IMR-90 (cell line): Measurements from ENCODE around the gene SRCIN1. TPM values are rescaled to one million over a fixed set of nuclear protein-coding genes. Genes with fewer than 3 reads are reported as not detected.

Source experiments
- ATAC-seq: fragments of 200-7000 bp; cut with Tn5 transposase; 2 replicates; pipeline ENCODE4 v1.9.1; 2020; ENCODE audit warnings: low read depth, mild to moderate bottlenecking, moderate library complexity
- BruUV-seq: library from RNA; stranded (reverse); fragments of 400-500 nt; replicated peaks from 2 replicates; lab custom pipeline; 2021; lab: Mats Ljungman, UMichigan
- CTCF ChIA-PET: fragments of 300-600 bp; formaldehyde crosslinking; extraction: SDS; loops from one replicate; lab custom pipeline; 2021; ENCODE audit warnings: antibody characterized with exemption; lab: Yijun Ruan, JAX
- POLR2A ChIA-PET: fragments of 300-600 bp; sonication (Branson Sonifier 250); formaldehyde crosslinking; loops from one replicate; lab custom pipeline; 2022; ENCODE audit warnings: antibody characterized with exemption; ENCODE audit not compliant: unreplicated experiment; lab: Charles Lee
- DNase-seq: peaks from one replicate; pipeline ENCODE4 v3.0.0; 2013
- H2AFZ ChIP-seq: replicated peaks from 2 replicates; pipeline ENCODE3; 2013; ENCODE audit warnings: low read length, mild to moderate bottlenecking; ENCODE audit not compliant: poor library complexity
- H2AK5ac ChIP-seq: 2 replicates; pipeline ENCODE4 v1.6.1; 2013; ENCODE audit warnings: low read depth, low read length, inconsistent platforms
- H2AK9ac ChIP-seq: replicated peaks from 2 replicates; pipeline ENCODE3; 2013; ENCODE audit warnings: mild to moderate bottlenecking, low read depth, low read length, moderate library complexity; ENCODE audit not compliant: poor library complexity
- H2BK120ac ChIP-seq: 2 replicates; pipeline ENCODE4 v1.6.1; 2013; ENCODE audit warnings: low read depth, low read length, inconsistent platforms
- H2BK15ac ChIP-seq: 3 replicates; pipeline ENCODE4 v1.6.1; 2013; ENCODE audit warnings: low read depth, low read length, inconsistent platforms
- H2BK20ac ChIP-seq: 2 replicates; pipeline ENCODE4 v1.6.1; 2013; ENCODE audit warnings: low read depth, mild to moderate bottlenecking, inconsistent platforms, low read length, moderate library complexity
- H2BK5ac ChIP-seq: 2 replicates; pipeline ENCODE4 v1.6.1; 2013; ENCODE audit warnings: mild to moderate bottlenecking, low read depth, low read length, inconsistent platforms; ENCODE audit not compliant: poor library complexity, severe bottlenecking
- H3K14ac ChIP-seq: replicated peaks from 2 replicates; pipeline ENCODE4 v1.6.1; 2013; ENCODE audit warnings: low read depth, low read length, inconsistent platforms
- H3K18ac ChIP-seq: 2 replicates; pipeline ENCODE4 v1.6.1; 2013; ENCODE audit warnings: low read depth, low read length, control low read depth
- H3K23ac ChIP-seq: 2 replicates; pipeline ENCODE4 v1.6.1; 2013; ENCODE audit warnings: low read depth, low read length, inconsistent platforms
- H3K27ac ChIP-seq: 2 replicates; pipeline ENCODE4 v1.5.1; 2013; ENCODE audit warnings: mild to moderate bottlenecking, control low read depth, low read length; ENCODE audit not compliant: insufficient read depth
- H3K27me3 ChIP-seq: 2 replicates; pipeline ENCODE4 v1.6.1; 2013; ENCODE audit warnings: low read length; ENCODE audit not compliant: control insufficient read depth, insufficient read depth
- H3K36me3 ChIP-seq: 2 replicates; pipeline ENCODE4 v1.6.1; 2013; ENCODE audit warnings: low read length, mixed read lengths; ENCODE audit not compliant: control insufficient read depth, insufficient read depth
- H3K4ac ChIP-seq: 2 replicates; pipeline ENCODE4 v1.6.1; 2013; ENCODE audit warnings: low read depth, low read length, inconsistent platforms
- H3K4me1 ChIP-seq: 2 replicates; pipeline ENCODE4 v1.6.1; 2013; ENCODE audit warnings: low read length, mixed read lengths; ENCODE audit not compliant: control insufficient read depth, insufficient read depth
- H3K4me2 ChIP-seq: 2 replicates; pipeline ENCODE4 v1.6.1; 2013; ENCODE audit warnings: low read depth, mild to moderate bottlenecking, control low read depth, low read length, moderate library complexity
- H3K4me3 ChIP-seq: 2 replicates; pipeline ENCODE4 v1.5.1; 2013; ENCODE audit warnings: low read depth, mild to moderate bottlenecking, control low read depth, low read length, moderate library complexity; ENCODE audit not compliant: insufficient read depth
- H3K56ac ChIP-seq: 2 replicates; pipeline ENCODE4 v1.6.1; 2013; ENCODE audit warnings: low read length, inconsistent platforms; ENCODE audit not compliant: insufficient read depth; ENCODE audit errors: extremely low read depth
- H3K79me1 ChIP-seq, 2 experiments: 2 replicates each; pipeline ENCODE4 v1.6.1; 2013; ENCODE audit warnings: low read length in 2 of 2, inconsistent platforms in 1 of 2, low read depth in 1 of 2
- H3K9ac ChIP-seq: 2 replicates; pipeline ENCODE4 v1.6.1; 2013; ENCODE audit warnings: low read depth, low read length, control low read depth
- H3K9me1 ChIP-seq: 2 replicates; pipeline ENCODE4 v1.6.1; 2013; ENCODE audit warnings: low read length, inconsistent platforms; ENCODE audit not compliant: insufficient read depth
- H3K9me3 ChIP-seq: 2 replicates; pipeline ENCODE4 v1.6.1; 2013; ENCODE audit warnings: low read length; ENCODE audit not compliant: control insufficient read depth, insufficient read depth
- H4K20me1 ChIP-seq: 2 replicates; pipeline ENCODE4 v1.6.1; 2013; ENCODE audit warnings: low read length, inconsistent platforms; ENCODE audit not compliant: insufficient read depth
- H4K5ac ChIP-seq: 2 replicates; pipeline ENCODE4 v1.6.1; 2013; ENCODE audit warnings: mild to moderate bottlenecking, low read depth, low read length, control low read depth
- H4K8ac ChIP-seq, 2 experiments: 2 replicates each; pipeline ENCODE4 v1.6.1; 2013; ENCODE audit warnings: low read depth in 2 of 2, low read length in 2 of 2, control low read depth in 1 of 2, inconsistent platforms in 1 of 2
- H4K91ac ChIP-seq: 2 replicates; pipeline ENCODE4 v1.6.1; 2013; ENCODE audit warnings: low read depth, low read length, inconsistent platforms; ENCODE audit not compliant: insufficient read depth
- CEBPB ChIP-seq: IDR thresholded peaks from 2 replicates; pipeline ENCODE4 v1.6.1; 2012; ENCODE audit warnings: low read depth, low read length, improper control_type of control experiment
- CHD1 ChIP-seq: IDR thresholded peaks from 2 replicates; pipeline ENCODE4 v1.6.1; 2012; ENCODE audit warnings: low read depth, low read length, improper control_type of control experiment
- CTCF ChIP-seq: conservative IDR thresholded peaks from 2 replicates; pipeline ENCODE4 v1.5.1; 2012; ENCODE audit warnings: mild to moderate bottlenecking, low read depth, low read length, improper control_type of control experiment
- ELK1 ChIP-seq: fragments of 150-350 bp; IDR thresholded peaks from 2 replicates; pipeline ENCODE4 v1.6.1; 2016; ENCODE audit warnings: low read depth, mild to moderate bottlenecking, low read length, moderate library complexity, borderline replicate concordance
- FOS ChIP-seq: fragments of 150-350 bp; IDR thresholded peaks from 2 replicates; pipeline ENCODE4 v1.6.1; 2016; ENCODE audit warnings: low read depth, low read length
- MAFK ChIP-seq: IDR thresholded peaks from 2 replicates; pipeline ENCODE4 v1.6.1; 2012; ENCODE audit warnings: low read depth, low read length, improper control_type of control experiment
- MAZ ChIP-seq: IDR thresholded peaks from 2 replicates; pipeline ENCODE4 v1.6.1; 2012; ENCODE audit warnings: low read depth, mild to moderate bottlenecking, low read length, improper control_type of control experiment, moderate library complexity, borderline replicate concordance
- NFE2L2 ChIP-seq: fragments of 150-350 bp; IDR thresholded peaks from 2 replicates; pipeline ENCODE4 v1.6.1; 2016; ENCODE audit warnings: low read depth, mild to moderate bottlenecking, low read length
- POLR2A ChIP-seq: IDR thresholded peaks from 2 replicates; pipeline ENCODE4 v1.6.1; 2012; ENCODE audit warnings: mild to moderate bottlenecking, low read depth, low read length
- RFX5 ChIP-seq: IDR thresholded peaks from 2 replicates; pipeline ENCODE4 v1.8.0; 2012; ENCODE audit warnings: low read depth, mild to moderate bottlenecking, low read length, moderate library complexity
- SMC3 ChIP-seq: fragments of 150-350 bp; IDR thresholded peaks from 2 replicates; pipeline ENCODE4 v1.6.1; 2016; ENCODE audit warnings: low read depth, mild to moderate bottlenecking, antibody characterized with exemption, low read length, moderate library complexity
- WGBS, 2 experiments: methylation state at CpG; one replicate each; pipeline versions ENCODE4 v1.1.5 to v1.1.7; 2013; ENCODE audit warnings: missing lambda C conversion rate in 2 of 2; ENCODE audit not compliant: insufficient read length in 1 of 2; ENCODE audit errors: extremely low coverage in 2 of 2; 5-methylcytosine and 5-hydroxymethylcytosine counted together
- dilution Hi-C: fragments of 300-500 bp; cut with HindIII; formaldehyde crosslinking; loops from one replicate; pipeline ENCODE4 v1.14.3; 2018; ENCODE audit warnings: low sequenced_read_pairs; ENCODE audit not compliant: unreplicated experiment
- in situ Hi-C: fragments of 300-500 bp; cut with MboI; formaldehyde crosslinking; loops from 3 replicates; pipeline ENCODE4 v1.14.3; 2019; ENCODE audit warnings: low sequenced_read_pairs, inconsistent platforms, mixed read lengths
- intact Hi-C: fragments of 100-400 bp; cut with micrococcal nuclease; formaldehyde crosslinking; loops from 2 replicates; pipeline ENCODE4 v1.10.0; 2022
- polyA plus RNA-seq, 3 experiments: library from polyadenylated mRNA; depleted of rRNA; stranded (reverse); fragments of >200 nt; gene quantifications; 2 replicates each; pipeline ENCODE4 v1.2.3, GENCODE V29; 2012; ENCODE audit warnings: low replicate concordance in 1 of 3
- total RNA-seq: library from RNA; depleted of rRNA; stranded (reverse); fragments of >200 nt; gene quantifications from 2 replicates; pipeline ENCODE4 v1.2.3, GENCODE V29; 2012

SRCIN1 gene
- total and polyA plus RNA-seq, 2 of the 4 experiments (the other 2 are of a cell fraction): not detected

GRCh38 chr17:38578229-38579082 is 27.3 kb downstream of the SRCIN1 start (continued):
- TF ChIP-seq ELK1: no peak

GRCh38 chr17:38577645-38578173 is 28.0 kb downstream of the SRCIN1 start:
- H3K9me3 ChIP-seq: no peaks in the 10 kb centered on the region
- H2BK5ac ChIP-seq: no peak overlapping the region
- no peak overlapping the region for H3K4ac ChIP-seq
- ATAC-seq (no peak), DNase-seq (no peak)
- dilution Hi-C loops: no loop called here
- no peaks in the 10 kb centered on the region for H3K79me1 ChIP-seq
- H2AK9ac ChIP-seq: no peak overlapping the region
- H3K56ac ChIP-seq: no peak overlapping the region
- no peak overlapping the region for H4K91ac ChIP-seq
- ChIA-PET POLR2A (no interaction called here), CTCF (interaction anchor here (1.0 kb wide), 1 partner anchor 19 kb away, joined by 5 read pairs; no protein-coding TSS in a partner anchor)
- no peaks in the 10 kb centered on the region for H3K4me1 ChIP-seq
- 10% methylated on average over 3 of the region's 12 CpGs; no CpG with 5 or more reads in 1 of the 2 experiments for WGBS, 2 experiments
- in situ Hi-C loops: no loop called here
- H3K27me3 ChIP-seq: peaks cover 90% of the 10 kb centered on the region
- H4K8ac ChIP-seq: no peak overlapping the region
- BruUV-seq: no TSS peak
- H3K23ac ChIP-seq: no peak overlapping the region
- H4K20me1 ChIP-seq: no peaks in the 10 kb centered on the region
- H3K14ac ChIP-seq: no peak overlapping the region
- no peak overlapping the region for H3K9ac ChIP-seq
- no peak overlapping the region for H2BK15ac ChIP-seq
- H2BK20ac ChIP-seq: no peak overlapping the region
- H2AK5ac ChIP-seq: no peak overlapping the region
- 0 out of 2 replicates have a peak, but pooled peaks cover 4% of the 10 kb centered on the region for H3K9me1 ChIP-seq
- no peak overlapping the region for H2BK120ac ChIP-seq
- H4K5ac ChIP-seq: no peak overlapping the region
- H3K36me3 ChIP-seq: no peaks in the 10 kb centered on the region
- H3K27ac ChIP-seq: no peak overlapping the region
- no peak overlapping the region for H3K4me2 ChIP-seq
- H2AFZ ChIP-seq: no peak overlapping the region
- H3K4me3 ChIP-seq: no peak overlapping the region
- no peak overlapping the region for H3K18ac ChIP-seq
- intact Hi-C loops: no loop called here
- no peak for TF ChIP-seq POLR2A
- no peak for TF ChIP-seq NFE2L2
- no peak for TF ChIP-seq MAZ
- TF ChIP-seq CEBPB: no peak
- TF ChIP-seq CTCF: no peak
- TF ChIP-seq CHD1: no peak
- TF ChIP-seq ELK1: no peak
- TF ChIP-seq MAFK: no peak
- no peak for TF ChIP-seq SMC3
- no peak for TF ChIP-seq FOS
- TF ChIP-seq RFX5: no peak
